Urinary bladder (tissue), 4 donors: Measurements from ENCODE around the gene PDGFRB. TPM values are rescaled to one million over a fixed set of nuclear protein-coding genes. Genes with fewer than 3 reads are reported as not detected.
"Not testable (repeated sequence)": the region's sequence is repeated elsewhere in the genome, so short reads cannot be mapped to it uniquely, and the experiment has no call there.

Source experiments
- DNase-seq: peaks from one replicate; pipeline ENCODE4 v3.0.0-alpha.2; 2015; ENCODE audit errors: extremely low spot score
- H3K27ac ChIP-seq: one replicate; pipeline ENCODE4 v1.5.1; 2013; ENCODE audit warnings: low read depth, mild to moderate bottlenecking, moderate library complexity
- H3K36me3 ChIP-seq: one replicate; pipeline ENCODE4 v1.6.1; 2013; ENCODE audit warnings: mild to moderate bottlenecking, moderate library complexity; ENCODE audit not compliant: insufficient read depth
- H3K4me1 ChIP-seq: one replicate; pipeline ENCODE4 v1.6.1; 2013; ENCODE audit warnings: mild to moderate bottlenecking, moderate library complexity; ENCODE audit not compliant: insufficient read depth
- H3K4me3 ChIP-seq: one replicate; pipeline ENCODE4 v1.5.1; 2013; ENCODE audit warnings: low read depth, low read length
- WGBS: extraction: QIAGEN DNeasy Blood & Tissue Kit; methylation state at CpG from one replicate; pipeline ENCODE4 v1.1.7; 2013; 5-methylcytosine and 5-hydroxymethylcytosine counted together
- polyA plus RNA-seq: library from polyadenylated mRNA; stranded (reverse); fragments of 200-250 nt; gene quantifications from one replicate; pipeline ENCODE4 v1.2.3, GENCODE V29; 2013
- total RNA-seq: library from RNA; depleted of rRNA; stranded (reverse); fragments of >200 nt; gene quantifications from one replicate; pipeline ENCODE4 v1.2.3, GENCODE V29; 2014
- donor health status: healthy with polysubstance abuse.
- donor health status: healthy.

Gene PDGFRB
- total and polyA plus RNA-seq, 2 donors: 79.4 to 112 TPM

- DNase-seq, H3K4me1 ChIP-seq, H3K27ac ChIP-seq, H3K4me3 ChIP-seq, H3K36me3 ChIP-seq: not testable (repeated sequence)
- 92% methylated on average over 6 of the region's 6 CpGs for WGBS
These were observed 70.9 kb downstream of the PDGFRB start for GRCh38 chr5:150084754-150085153.

- Histone ChIP-seq H3K4me3 (no peak overlapping the region), H3K27ac (no peak overlapping the region), H3K36me3 (no peaks in the 10 kb centered on the region), H3K4me1 (no peaks in the 10 kb centered on the region)
- WGBS: 79% methylated on average over 6 of the region's 6 CpGs
- no peak for DNase-seq
These were observed 72.8 kb downstream of the PDGFRB start for GRCh38 chr5:150082889-150083288.

GRCh38 chr5:150082374-150082773 is 73.3 kb downstream of the PDGFRB start:
- DNase-seq: no peak
- no peaks in the 10 kb centered on the region for H3K4me1 ChIP-seq
- no peak overlapping the region for H3K4me3 ChIP-seq
- no peak overlapping the region for H3K27ac ChIP-seq
- WGBS: 60% methylated on average over 3 of the region's 3 CpGs
- no peaks in the 10 kb centered on the region for H3K36me3 ChIP-seq

DNA sequence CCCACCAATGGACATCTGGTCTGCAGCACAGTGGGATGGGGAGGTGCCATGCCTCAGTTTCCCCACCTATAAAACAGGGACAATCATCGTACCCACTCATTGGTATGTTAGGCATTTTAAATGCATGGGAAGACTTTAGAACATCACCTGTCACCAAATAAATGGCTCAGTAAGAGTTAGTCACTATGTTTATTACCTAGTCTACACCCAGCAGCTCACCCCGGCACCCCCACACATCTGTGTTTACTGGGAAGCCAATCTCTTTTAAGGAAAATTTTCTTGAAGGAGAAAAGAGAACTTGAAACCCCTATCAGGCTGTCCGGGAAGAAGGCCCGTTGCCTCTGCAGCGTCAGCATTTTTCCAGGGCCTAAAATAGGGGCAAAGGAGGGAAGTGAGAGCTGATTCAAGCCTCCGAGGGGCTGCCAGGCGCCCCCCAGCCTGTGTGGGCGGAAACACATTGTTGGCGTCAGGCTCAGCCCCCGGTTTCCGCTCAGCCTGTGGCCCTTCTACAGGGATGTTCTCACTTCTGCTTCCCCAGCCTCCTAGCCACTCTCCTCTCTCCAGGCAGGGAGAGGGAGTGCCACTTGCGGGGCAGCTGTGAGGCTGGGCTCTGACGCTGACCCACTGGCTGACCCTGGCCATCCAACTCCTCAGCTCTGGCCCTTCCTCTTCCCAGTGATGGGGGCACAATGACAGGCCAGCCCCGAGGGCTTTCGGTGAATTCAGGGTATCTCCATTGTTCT is 73.9 kb downstream of the PDGFRB start:
- no peaks in the 10 kb centered on the region for H3K4me1 ChIP-seq
- H3K27ac ChIP-seq: no peak overlapping the region
- no peak overlapping the region for H3K4me3 ChIP-seq
- H3K36me3 ChIP-seq: no peaks in the 10 kb centered on the region
- peak; percentile 14 for DNase-seq
- 26% methylated on average over 15 of the region's 15 CpGs for WGBS

GRCh38 chr5:150080696-150081435 is 74.8 kb downstream of the PDGFRB start:
- Histone ChIP-seq H3K36me3 (no peaks in the 10 kb centered on the region), H3K27ac (no peak overlapping the region), H3K4me1 (no peaks in the 10 kb centered on the region), H3K4me3 (no peak overlapping the region)
- no peak for DNase-seq
- 84% methylated on average over 15 of the region's 15 CpGs for WGBS

GRCh38 chr5:150079909-150080461 is 75.7 kb downstream of the PDGFRB start:
- DNase-seq: no peak
- Histone ChIP-seq H3K4me1 (no peaks in the 10 kb centered on the region), H3K27ac (no peak overlapping the region), H3K36me3 (no peaks in the 10 kb centered on the region), H3K4me3 (no peak overlapping the region)
- 94% methylated on average over 19 of the region's 19 CpGs for WGBS

- DNase-seq: no peak
- no peaks in the 10 kb centered on the region for H3K4me1 ChIP-seq
- no peak overlapping the region for H3K4me3 ChIP-seq
- WGBS: 90% methylated on average over 7 of the region's 7 CpGs
- no peaks in the 10 kb centered on the region for H3K36me3 ChIP-seq
- H3K27ac ChIP-seq: no peak overlapping the region
These were observed 76.6 kb downstream of the PDGFRB start for GRCh38 chr5:150078802-150079689.

GRCh38 chr5:150077996-150078801 is 77.4 kb downstream of the PDGFRB start:
- H3K27ac ChIP-seq: no peak overlapping the region
- H3K4me1 ChIP-seq: no peaks in the 10 kb centered on the region
- no peak overlapping the region for H3K4me3 ChIP-seq
- WGBS: 91% methylated on average over 8 of the region's 8 CpGs
- no peaks in the 10 kb centered on the region for H3K36me3 ChIP-seq
- no peak for DNase-seq

DNA sequence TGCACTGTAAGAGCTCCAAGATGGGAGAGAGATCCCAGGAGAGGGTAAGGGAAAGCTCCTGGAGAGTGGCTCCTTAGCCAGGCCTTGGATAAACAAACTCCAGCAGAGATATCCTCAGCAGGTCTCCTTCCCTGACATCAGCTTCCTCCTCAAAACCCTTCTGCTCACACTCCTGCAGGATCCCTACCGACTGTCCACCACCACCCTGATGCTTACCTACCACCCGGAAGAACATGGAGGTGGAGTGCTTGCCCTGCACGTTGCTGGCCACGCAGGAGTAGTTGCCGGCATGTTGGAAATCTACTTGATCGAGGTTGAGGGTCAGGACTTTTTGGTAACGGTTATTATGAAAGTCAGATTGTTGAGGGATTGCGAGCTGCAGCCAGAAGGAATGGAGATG is 78.6 kb downstream of the PDGFRB start:
- 79% methylated on average over 8 of the region's 8 CpGs for WGBS
- no peak for DNase-seq
- no peaks in the 10 kb centered on the region for H3K4me1 ChIP-seq

GRCh38 chr5:150075806-150076205 is 79.8 kb downstream of the PDGFRB start:
- 72% methylated on average over 4 of the region's 4 CpGs for WGBS
- DNase-seq: no peak
- no peak overlapping the region for H3K4me3 ChIP-seq

More for the DNA sequence above, 78.6 kb downstream of the PDGFRB start:
- Histone ChIP-seq H3K4me3 (no peak overlapping the region), H3K36me3 (no peaks in the 10 kb centered on the region), H3K27ac (no peak overlapping the region)

GRCh38 chr5:150075233-150075632 is 80.4 kb downstream of the PDGFRB start:
- WGBS: 73% methylated on average over 4 of the region's 4 CpGs
- no peaks in the 10 kb centered on the region for H3K4me1 ChIP-seq
- DNase-seq: no peak
- no peak overlapping the region for H3K4me3 ChIP-seq
- H3K36me3 ChIP-seq: no peaks in the 10 kb centered on the region
- no peak overlapping the region for H3K27ac ChIP-seq

More at GRCh38 chr5:150075806-150076205, 79.8 kb downstream of the PDGFRB start:
- no peaks in the 10 kb centered on the region for H3K4me1 ChIP-seq
- H3K27ac ChIP-seq: no peak overlapping the region
- H3K36me3 ChIP-seq: no peaks in the 10 kb centered on the region

GRCh38 chr5:150073677-150074076 is 82.0 kb downstream of the PDGFRB start:
- no peaks in the 10 kb centered on the region for H3K36me3 ChIP-seq
- H3K4me3 ChIP-seq: no peak overlapping the region
- DNase-seq: no peak
- no peak overlapping the region for H3K27ac ChIP-seq
- H3K4me1 ChIP-seq: no peaks in the 10 kb centered on the region
- WGBS: 65% methylated on average over 3 of the region's 3 CpGs
